Cardiac muscle cell (in vitro differentiated cells and primary cell): ENCODE results near the gene TMUB1. TPM values are rescaled to one million over a fixed set of nuclear protein-coding genes. Genes with fewer than 3 reads are reported as not detected.

ENCODE experiments used
- DNase-seq, 2 donors: peaks; one replicate each; pipeline versions ENCODE4 v3.0.0 to v3.0.0-alpha.2; 2010 to 2017; ENCODE audit warnings: low read depth in 1 of 2, low spot score in 1 of 2
- H3K27ac ChIP-seq: fragments of 200-600 bp; sonication (generic); 2 replicates; pipeline ENCODE4 v1.5.1; 2016
- H3K27me3 ChIP-seq: fragments of 200-600 bp; sonication (generic); 2 replicates; pipeline ENCODE4 v1.6.0; 2016; ENCODE audit warnings: control low read depth
- H3K36me3 ChIP-seq: fragments of 200-600 bp; sonication (generic); 2 replicates; pipeline ENCODE4 v1.5.1; 2016; ENCODE audit warnings: control low read depth
- H3K4me1 ChIP-seq: fragments of 200-600 bp; sonication (generic); 2 replicates; pipeline ENCODE4 v1.8.1; 2017; ENCODE audit warnings: low read depth, mild to moderate bottlenecking, mixed run types
- H3K4me3 ChIP-seq: fragments of 200-600 bp; sonication (generic); 2 replicates; pipeline ENCODE4 v1.5.1; 2016; ENCODE audit warnings: mild to moderate bottlenecking
- H3K9me3 ChIP-seq: fragments of 200-600 bp; sonication (generic); 2 replicates; pipeline ENCODE4 v1.5.1; 2017; ENCODE audit warnings: low read depth, mild to moderate bottlenecking, control low read depth
- polyA plus RNA-seq: library from polyadenylated mRNA; unstranded; fragments of >200 nt; fragmentation: Nextera tagmentation; extraction: Ambion mirVana; gene quantifications from 2 replicates; pipeline ENCODE4 v1.2.1, GENCODE V29; 2016
- total RNA-seq: library from RNA; depleted of rRNA; stranded (reverse); fragments of >200 nt; gene quantifications from 2 replicates; pipeline ENCODE4 v1.2.3, GENCODE V29; 2016
- TF ChIP-seq, protein P1 (sequence below): IDR thresholded peaks from 2 replicates; pipeline ENCODE4 v1.5.1; 2012; ENCODE audit warnings: low read depth, mild to moderate bottlenecking, low read length

The TMUB1 gene
- total and polyA plus RNA-seq, 2 experiments from 2014 or later: 74.9 to 83.4 TPM

DNA sequence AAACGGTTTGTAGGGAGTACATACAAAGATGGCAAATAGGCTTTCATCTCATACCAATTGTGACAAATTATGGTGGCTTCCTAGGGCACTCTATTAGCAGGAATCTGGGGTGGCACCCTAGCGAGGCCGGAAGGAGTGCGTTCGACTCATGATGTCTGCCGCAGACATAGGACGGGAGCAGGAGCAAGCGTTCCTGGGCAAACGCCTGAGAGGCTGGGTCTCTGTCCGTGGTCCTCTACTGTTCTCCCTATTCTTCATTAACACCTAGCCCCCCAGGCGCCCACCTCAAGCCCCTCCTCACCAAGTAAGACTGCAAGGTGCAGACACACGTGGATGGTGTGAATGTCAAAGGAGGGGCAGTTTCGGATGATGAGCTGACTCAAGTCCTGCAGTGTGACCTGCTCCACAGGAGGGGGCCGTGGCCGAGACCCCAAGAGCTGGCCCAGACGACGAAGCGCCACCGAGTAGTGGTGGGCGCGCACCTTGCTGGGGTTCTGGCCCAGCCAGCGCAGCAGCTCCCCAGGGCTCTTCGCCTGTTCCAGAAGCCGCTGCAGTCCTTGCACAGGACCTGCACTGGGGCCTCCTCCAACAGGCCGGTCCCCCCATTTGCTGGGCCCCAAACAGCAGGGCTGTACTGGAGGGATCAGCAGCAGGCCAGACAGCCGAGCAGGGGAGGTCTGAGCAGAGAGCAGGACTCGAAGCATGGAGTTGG is 3.9 kb downstream of the TMUB1 start:
- H3K4me1 ChIP-seq: peaks cover 18% of the 10 kb centered on the region
- TF ChIP-seq, protein P1, sequence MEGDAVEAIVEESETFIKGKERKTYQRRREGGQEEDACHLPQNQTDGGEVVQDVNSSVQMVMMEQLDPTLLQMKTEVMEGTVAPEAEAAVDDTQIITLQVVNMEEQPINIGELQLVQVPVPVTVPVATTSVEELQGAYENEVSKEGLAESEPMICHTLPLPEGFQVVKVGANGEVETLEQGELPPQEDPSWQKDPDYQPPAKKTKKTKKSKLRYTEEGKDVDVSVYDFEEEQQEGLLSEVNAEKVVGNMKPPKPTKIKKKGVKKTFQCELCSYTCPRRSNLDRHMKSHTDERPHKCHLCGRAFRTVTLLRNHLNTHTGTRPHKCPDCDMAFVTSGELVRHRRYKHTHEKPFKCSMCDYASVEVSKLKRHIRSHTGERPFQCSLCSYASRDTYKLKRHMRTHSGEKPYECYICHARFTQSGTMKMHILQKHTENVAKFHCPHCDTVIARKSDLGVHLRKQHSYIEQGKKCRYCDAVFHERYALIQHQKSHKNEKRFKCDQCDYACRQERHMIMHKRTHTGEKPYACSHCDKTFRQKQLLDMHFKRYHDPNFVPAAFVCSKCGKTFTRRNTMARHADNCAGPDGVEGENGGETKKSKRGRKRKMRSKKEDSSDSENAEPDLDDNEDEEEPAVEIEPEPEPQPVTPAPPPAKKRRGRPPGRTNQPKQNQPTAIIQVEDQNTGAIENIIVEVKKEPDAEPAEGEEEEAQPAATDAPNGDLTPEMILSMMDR: no peak
- H3K4me3 ChIP-seq: peak overlapping the region; percentile 93
- H3K9me3 ChIP-seq: no peaks in the 10 kb centered on the region
- no peaks in the 10 kb centered on the region for H3K27me3 ChIP-seq
- no peak for DNase-seq
- H3K36me3 ChIP-seq: peaks cover 10% of the 10 kb centered on the region
- H3K27ac ChIP-seq: peak overlapping the region; percentile 93

DNA sequence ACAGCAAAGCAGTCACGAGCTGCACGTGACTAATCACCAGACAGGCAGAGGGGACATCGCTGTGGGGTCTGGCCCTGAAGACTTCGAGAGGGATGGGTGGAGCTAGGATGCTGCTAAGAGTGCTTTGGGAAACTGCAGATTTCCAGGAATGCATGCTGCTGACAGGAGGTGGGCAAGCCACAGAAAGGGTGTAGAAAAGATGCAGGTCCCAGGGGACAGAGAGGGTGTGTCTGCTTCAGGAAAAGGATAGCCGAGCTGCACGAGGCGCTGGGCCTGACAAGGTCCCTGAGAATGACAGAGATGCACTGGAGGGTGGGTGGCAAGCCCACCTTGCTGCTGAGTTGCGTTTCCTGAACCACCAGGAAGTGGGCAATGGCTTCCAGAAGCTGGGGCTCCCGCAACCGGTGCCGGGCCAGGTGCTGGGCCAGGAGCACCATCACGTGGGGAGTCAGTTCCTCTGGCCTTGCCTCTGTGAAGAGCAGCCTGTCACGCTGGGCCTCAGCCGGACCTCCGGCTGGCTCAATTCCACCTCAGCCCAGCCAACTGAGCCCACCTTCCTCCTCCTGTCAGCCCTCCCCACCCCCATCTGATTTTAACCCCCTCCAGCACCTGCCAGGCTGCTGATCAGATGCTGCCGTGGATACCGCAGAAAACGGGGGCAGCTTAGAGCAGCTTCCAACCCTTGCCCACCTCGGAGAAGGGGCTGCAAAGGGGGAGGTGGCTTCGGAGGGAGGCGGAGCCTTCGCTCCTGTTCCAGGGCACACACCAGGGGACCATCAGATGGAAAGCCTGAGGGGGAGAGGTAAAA is 4.9 kb downstream of the TMUB1 start:
- no peaks in the 10 kb centered on the region for H3K27me3 ChIP-seq
- H3K36me3 ChIP-seq: peaks cover 20% of the 10 kb centered on the region
- H3K4me3 ChIP-seq: no peak overlapping the region
- peaks cover 18% of the 10 kb centered on the region for H3K4me1 ChIP-seq
- H3K27ac ChIP-seq: peak overlapping the region; percentile 62
- TF ChIP-seq, protein P1: no peak
- DNase-seq: peak in 1 of 2 donors; percentile 36
- no peaks in the 10 kb centered on the region for H3K9me3 ChIP-seq

DNA sequence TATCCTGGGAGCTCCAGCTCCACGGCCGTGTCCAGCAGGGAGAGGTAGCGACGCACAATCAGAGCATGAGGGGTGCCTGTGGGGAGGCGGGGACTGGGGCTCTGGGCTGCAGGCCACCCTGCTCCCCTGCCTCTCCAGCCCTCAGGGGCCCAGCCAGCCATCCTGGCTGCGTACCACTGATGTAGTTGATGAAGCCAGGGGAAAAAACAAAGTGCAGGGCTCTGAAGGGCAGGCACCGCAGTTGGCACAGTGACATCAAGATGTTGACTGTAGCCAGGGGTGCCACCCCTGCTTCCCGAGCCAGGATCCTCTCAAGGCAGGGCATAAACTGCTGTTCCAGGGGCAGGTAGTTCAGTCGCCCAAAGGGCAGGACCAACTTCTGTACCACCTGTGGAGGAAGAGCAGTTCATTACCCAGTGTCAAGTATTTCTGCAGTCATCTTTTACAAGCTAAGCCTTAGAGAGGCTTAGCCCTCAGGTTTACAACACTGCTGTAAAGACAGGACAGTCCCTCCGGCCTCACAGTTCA is 5.5 kb downstream of the TMUB1 start:
- Histone ChIP-seq H3K9me3 (no peaks in the 10 kb centered on the region), H3K36me3 (peaks cover 21% of the 10 kb centered on the region), H3K27me3 (no peaks in the 10 kb centered on the region), H3K4me1 (peaks cover 18% of the 10 kb centered on the region), H3K4me3 (no peak overlapping the region), H3K27ac (peak overlapping the region; percentile 62)
- DNase-seq: no peak
- TF ChIP-seq, protein P1: no peak

DNA sequence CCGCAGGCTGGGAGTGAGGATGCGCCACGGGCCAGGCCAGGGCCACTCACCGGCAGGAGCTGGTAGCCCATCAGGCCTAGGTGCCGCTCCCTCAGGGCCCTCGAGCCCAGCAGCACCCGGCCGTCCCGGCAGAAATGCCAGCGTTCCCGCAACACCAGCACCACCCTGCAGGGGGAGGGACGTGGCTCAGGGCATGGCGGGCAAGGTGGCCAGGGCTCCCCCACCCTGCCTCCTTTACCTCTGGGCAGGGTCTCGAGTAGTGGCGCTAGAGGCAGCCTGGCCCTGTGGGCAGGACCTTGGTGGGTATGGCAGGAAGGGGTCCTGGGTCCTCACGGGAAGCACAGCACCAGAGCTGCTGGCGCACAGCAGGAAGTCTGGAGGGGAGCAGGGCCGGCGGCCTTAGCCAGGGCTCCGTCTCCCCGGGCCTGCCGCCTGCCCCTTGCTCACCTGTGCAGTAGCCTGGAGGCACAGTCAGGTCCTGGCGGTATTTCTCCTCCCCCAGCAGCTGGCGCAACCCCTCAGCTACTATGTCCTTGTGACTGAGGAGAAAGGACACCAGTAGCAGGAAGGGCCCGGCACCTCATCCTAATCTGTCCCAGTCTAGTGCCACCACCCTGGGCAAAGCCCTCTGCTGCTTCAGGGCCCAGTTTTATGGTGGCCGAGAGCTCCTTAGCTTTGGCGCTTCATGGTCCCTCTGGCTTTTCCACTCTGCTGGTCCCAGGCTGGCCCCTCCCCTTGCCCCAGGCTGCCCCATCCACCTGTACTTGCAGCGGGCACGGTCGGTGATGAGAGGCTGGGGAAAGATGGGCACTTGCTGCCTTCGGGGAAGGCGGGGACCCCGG is 6.2 kb downstream of the TMUB1 start:
- Histone ChIP-seq H3K27ac (peak overlapping the region; percentile 62), H3K4me3 (no peak overlapping the region), H3K27me3 (no peaks in the 10 kb centered on the region), H3K9me3 (no peaks in the 10 kb centered on the region), H3K36me3 (peaks cover 27% of the 10 kb centered on the region), H3K4me1 (peaks cover 13% of the 10 kb centered on the region)
- TF ChIP-seq, protein P1: peak; percentile 33
- DNase-seq: peak in 1 of 2 donors; percentile 21

DNA sequence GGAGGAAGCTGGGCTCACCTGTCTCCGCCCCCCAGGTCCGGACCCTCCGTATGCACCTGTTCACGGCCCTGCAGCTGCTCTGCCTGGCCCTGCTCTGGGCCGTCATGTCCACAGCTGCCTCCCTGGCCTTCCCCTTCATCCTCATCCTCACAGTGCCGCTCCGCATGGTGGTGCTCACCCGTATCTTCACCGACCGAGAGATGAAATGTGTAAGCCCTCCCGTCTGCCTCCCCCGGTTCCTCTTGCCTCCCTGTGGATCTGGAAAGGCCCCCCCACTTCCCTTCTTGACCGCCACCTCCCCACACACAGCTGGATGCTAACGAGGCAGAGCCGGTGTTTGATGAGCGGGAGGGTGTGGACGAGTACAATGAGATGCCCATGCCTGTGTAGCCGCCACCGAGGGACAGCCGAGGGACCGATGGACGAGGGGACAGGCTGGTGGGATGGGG is 7.3 kb downstream of the TMUB1 start:
- H3K4me3 ChIP-seq: no peak overlapping the region
- TF ChIP-seq, protein P1: no peak
- peaks cover 27% of the 10 kb centered on the region for H3K36me3 ChIP-seq
- no peak overlapping the region for H3K27ac ChIP-seq
- H3K4me1 ChIP-seq: peaks cover 6% of the 10 kb centered on the region
- H3K27me3 ChIP-seq: no peaks in the 10 kb centered on the region
- no peak for DNase-seq
- H3K9me3 ChIP-seq: no peaks in the 10 kb centered on the region
